ENCODE measurements around the gene SYT8.

Gene SYT8

GRCh38 chr11:1839204-1839923, 4.6 kb downstream of the SYT8 start:
- Histone ChIP-seq H3K27ac (peak overlapping the region; percentile 100), H3K27me3 (peaks cover 10% of the 10 kb centered on the region), H3K4me3 (ENCODE audit: low read depth in 1 of 2, low read length in 1 of 2) (peak overlapping the region; percentile 73 to 77), H3K9me3 (no peaks in the 10 kb centered on the region), H3K4me1 (ENCODE audit: control insufficient read depth in 1 of 2, insufficient read depth in 1 of 2, low read depth in 1 of 2, low read length in 1 of 2) (peaks cover 66 to 72% of the 10 kb centered on the region in 2 experiments), H3K36me3 (no peaks in the 10 kb centered on the region)
- no peak for TF ChIP-seq CTCF (IDR thresholded peaks at IDR 0.05)

- no peaks in the 10 kb centered on the region for H3K9me3 ChIP-seq
- H3K4me1 ChIP-seq (ENCODE audit: control insufficient read depth in 1 of 2, insufficient read depth in 1 of 2, low read depth in 1 of 2, low read length in 1 of 2): peaks cover 74 to 80% of the 10 kb centered on the region in 2 experiments
- peak overlapping the region; percentile 73 to 77 for H3K4me3 ChIP-seq (ENCODE audit: low read depth in 1 of 2, low read length in 1 of 2)
- peak overlapping the region; percentile 100 for H3K27ac ChIP-seq
- H3K36me3 ChIP-seq: no peaks in the 10 kb centered on the region
- H3K27me3 ChIP-seq: peaks cover 2% of the 10 kb centered on the region
- peak; percentile 63 for TF ChIP-seq CTCF (IDR thresholded peaks at IDR 0.05)
Observed at GRCh38 chr11:1839924-1840779, 5.4 kb downstream of the SYT8 start.

GRCh38 chr11:1840780-1841480, 6.1 kb downstream of the SYT8 start:
- peak overlapping the region; percentile 100 for H3K27ac ChIP-seq
- no peaks in the 10 kb centered on the region for H3K9me3 ChIP-seq
- H3K27me3 ChIP-seq: no peaks in the 10 kb centered on the region
- TF ChIP-seq CTCF (IDR thresholded peaks at IDR 0.05): no peak
- H3K4me3 ChIP-seq (ENCODE audit: low read depth in 1 of 2, low read length in 1 of 2): peak overlapping the region; percentile 73 to 77
- no peaks in the 10 kb centered on the region for H3K36me3 ChIP-seq
- H3K4me1 ChIP-seq (ENCODE audit: control insufficient read depth in 1 of 2, insufficient read depth in 1 of 2, low read depth in 1 of 2, low read length in 1 of 2): peaks cover 82 to 88% of the 10 kb centered on the region in 2 experiments

GRCh38 chr11:1841511-1842148, 6.8 kb downstream of the SYT8 start:
- H3K4me1 ChIP-seq (ENCODE audit: control insufficient read depth in 1 of 2, insufficient read depth in 1 of 2, low read depth in 1 of 2, low read length in 1 of 2): peaks cover 89 to 95% of the 10 kb centered on the region in 2 experiments
- H3K27ac ChIP-seq: peak overlapping the region; percentile 100
- H3K27me3 ChIP-seq: no peaks in the 10 kb centered on the region
- TF ChIP-seq CTCF (IDR thresholded peaks at IDR 0.05): no peak
- H3K36me3 ChIP-seq: no peaks in the 10 kb centered on the region
- H3K4me3 ChIP-seq (ENCODE audit: low read depth in 1 of 2, low read length in 1 of 2): peak overlapping the region; percentile 73 to 77
- no peaks in the 10 kb centered on the region for H3K9me3 ChIP-seq
